ENCODE measurements around the gene HOXA13. TPM values are rescaled to one million over a fixed set of nuclear protein-coding genes. Genes with fewer than 3 reads are reported as not detected.

Gene HOXA13
- total and polyA plus RNA-seq, 4 donors: 0.02 TPM; not detected in 3

- H3K9me3 ChIP-seq (ENCODE audit: control insufficient read depth in 4 of 4, low read length in 3 of 4): no peaks in the 10 kb centered on the region
- no peak for TF ChIP-seq HNF4G (IDR thresholded peaks at IDR 0.05)
- H3K4me1 ChIP-seq (ENCODE audit: control insufficient read depth in 4 of 4, insufficient read depth in 4 of 4, low read length in 3 of 4): peaks cover 5 to 25% (median 14%) of the 10 kb centered on the region in 4 donors
- H3K27me3 ChIP-seq (ENCODE audit: control insufficient read depth in 4 of 4, insufficient read depth in 4 of 4, low read length in 3 of 4): peaks cover 4 to 43% (median 26%) of the 10 kb centered on the region in 4 donors
- H3K27ac ChIP-seq (ENCODE audit: low read depth in 1 of 2, low read length in 2 of 2): no peak overlapping the region
- DNase-seq (ENCODE audit: low spot score): no peak
- H3K9ac ChIP-seq (ENCODE audit: low read depth in 1 of 2, low read length in 2 of 2): no peak overlapping the region
- no peak overlapping the region for H3K4me3 ChIP-seq (ENCODE audit: low read depth in 1 of 3, low read length in 3 of 3)
- H3K36me3 ChIP-seq (ENCODE audit: control insufficient read depth in 4 of 4, insufficient read depth in 3 of 4, low read depth in 1 of 4, low read length in 3 of 4): no peaks in the 10 kb centered on the region
- 20% methylated on average over 23 of the region's 23 CpGs for WGBS
These were observed 49.2 kb upstream of the HOXA13 start for GRCh38 chr7:27248911-27249723.

GRCh38 chr7:27248427-27248806 is 48.5 kb upstream of the HOXA13 start:
- Histone ChIP-seq H3K27ac (ENCODE audit: low read depth in 1 of 2, low read length in 2 of 2) (no peak overlapping the region), H3K36me3 (ENCODE audit: control insufficient read depth in 4 of 4, insufficient read depth in 3 of 4, low read depth in 1 of 4, low read length in 3 of 4) (no peaks in the 10 kb centered on the region), H3K4me1 (ENCODE audit: control insufficient read depth in 4 of 4, insufficient read depth in 4 of 4, low read length in 3 of 4) (peaks cover 5 to 25% (median 15%) of the 10 kb centered on the region in 4 donors), H3K4me3 (ENCODE audit: low read depth in 1 of 3, low read length in 3 of 3) (no peak overlapping the region), H3K9ac (ENCODE audit: low read depth in 1 of 2, low read length in 2 of 2) (no peak overlapping the region), H3K27me3 (ENCODE audit: control insufficient read depth in 4 of 4, insufficient read depth in 4 of 4, low read length in 3 of 4) (peaks cover 4 to 49% (median 24%) of the 10 kb centered on the region in 4 donors), H3K9me3 (ENCODE audit: control insufficient read depth in 4 of 4, low read length in 3 of 4) (no peaks in the 10 kb centered on the region)
- TF ChIP-seq TAF1 (conservative IDR thresholded peaks at IDR 0.05) (no peak), RXRA (IDR thresholded peaks at IDR 0.05) (no peak)
- TF ChIP-seq, protein P1, sequence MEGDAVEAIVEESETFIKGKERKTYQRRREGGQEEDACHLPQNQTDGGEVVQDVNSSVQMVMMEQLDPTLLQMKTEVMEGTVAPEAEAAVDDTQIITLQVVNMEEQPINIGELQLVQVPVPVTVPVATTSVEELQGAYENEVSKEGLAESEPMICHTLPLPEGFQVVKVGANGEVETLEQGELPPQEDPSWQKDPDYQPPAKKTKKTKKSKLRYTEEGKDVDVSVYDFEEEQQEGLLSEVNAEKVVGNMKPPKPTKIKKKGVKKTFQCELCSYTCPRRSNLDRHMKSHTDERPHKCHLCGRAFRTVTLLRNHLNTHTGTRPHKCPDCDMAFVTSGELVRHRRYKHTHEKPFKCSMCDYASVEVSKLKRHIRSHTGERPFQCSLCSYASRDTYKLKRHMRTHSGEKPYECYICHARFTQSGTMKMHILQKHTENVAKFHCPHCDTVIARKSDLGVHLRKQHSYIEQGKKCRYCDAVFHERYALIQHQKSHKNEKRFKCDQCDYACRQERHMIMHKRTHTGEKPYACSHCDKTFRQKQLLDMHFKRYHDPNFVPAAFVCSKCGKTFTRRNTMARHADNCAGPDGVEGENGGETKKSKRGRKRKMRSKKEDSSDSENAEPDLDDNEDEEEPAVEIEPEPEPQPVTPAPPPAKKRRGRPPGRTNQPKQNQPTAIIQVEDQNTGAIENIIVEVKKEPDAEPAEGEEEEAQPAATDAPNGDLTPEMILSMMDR (IDR thresholded peaks at IDR 0.05; ENCODE audit: low read depth, low read length, missing input control): no peak
- no peak for DNase-seq (ENCODE audit: low spot score)
- WGBS: 67% methylated on average over 3 of the region's 3 CpGs

GRCh38 chr7:27247452-27248426 is 47.8 kb upstream of the HOXA13 start:
- Histone ChIP-seq H3K4me3 (ENCODE audit: low read depth in 1 of 3, low read length in 3 of 3) (no peak overlapping the region), H3K27ac (ENCODE audit: low read depth in 1 of 2, low read length in 2 of 2) (no peak overlapping the region), H3K9me3 (ENCODE audit: control insufficient read depth in 4 of 4, low read length in 3 of 4) (no peaks in the 10 kb centered on the region), H3K27me3 (ENCODE audit: control insufficient read depth in 4 of 4, insufficient read depth in 4 of 4, low read length in 3 of 4) (peaks cover 4 to 45% (median 24%) of the 10 kb centered on the region in 4 donors), H3K9ac (ENCODE audit: low read depth in 1 of 2, low read length in 2 of 2) (no peak overlapping the region), H3K36me3 (ENCODE audit: control insufficient read depth in 4 of 4, insufficient read depth in 3 of 4, low read depth in 1 of 4, low read length in 3 of 4) (no peaks in the 10 kb centered on the region), H3K4me1 (ENCODE audit: control insufficient read depth in 4 of 4, insufficient read depth in 4 of 4, low read length in 3 of 4) (peaks cover 5 to 28% (median 21%) of the 10 kb centered on the region in 4 donors)
- DNase-seq (ENCODE audit: low spot score): no peak
- 40% methylated on average over 4 of the region's 4 CpGs for WGBS
- TF ChIP-seq RAD21 (IDR thresholded peaks at IDR 0.05) (no peak), RXRA (IDR thresholded peaks at IDR 0.05) (no peak), EGR1 (IDR thresholded peaks at IDR 0.05; ENCODE audit: low read depth in 2 of 2) (no peak), YY1 (IDR thresholded peaks at IDR 0.05) (no peak), FOXA1 (IDR thresholded peaks at IDR 0.05) (no peak)
- TF ChIP-seq, protein P1 (IDR thresholded peaks at IDR 0.05; ENCODE audit: low read depth, low read length, missing input control): no peak

Data from liver (tissue), 9 donors.